DND-41 (cell line): Measurements from ENCODE around the gene EFL1.
"Not testable (repeated sequence)": the region's sequence is repeated elsewhere in the genome, so short reads cannot be mapped to it uniquely, and the experiment has no call there.

ENCODE experiments used
- ATAC-seq: fragments of 200-7000 bp; cut with Tn5 transposase; 3 replicates; pipeline ENCODE4 v1.9.1; 2021; ENCODE audit warnings: low read depth; ENCODE audit not compliant: insufficient read depth
- DNase-seq: peaks from one replicate; pipeline ENCODE4 v3.0.0-alpha.2; 2020
- H2AFZ ChIP-seq: 2 replicates; pipeline ENCODE4 v1.6.0; 2012; ENCODE audit warnings: low read depth, low read length
- H3K27ac ChIP-seq: 2 replicates; pipeline ENCODE4 v1.5.1; 2012; ENCODE audit warnings: low read length, inconsistent platforms
- H3K27me3 ChIP-seq: fragments of 200-600 bp; sonication (generic); 2 replicates; pipeline ENCODE4 v1.6.0; 2012; ENCODE audit warnings: low read length, mild to moderate bottlenecking, inconsistent platforms; ENCODE audit not compliant: insufficient read depth, poor library complexity
- H3K36me3 ChIP-seq: 2 replicates; pipeline ENCODE4 v1.5.1; 2012; ENCODE audit warnings: low read length, inconsistent platforms; ENCODE audit not compliant: insufficient read depth
- H3K4me1 ChIP-seq: 2 replicates; pipeline ENCODE4 v1.5.1; 2012; ENCODE audit warnings: mild to moderate bottlenecking, low read length; ENCODE audit not compliant: insufficient read depth
- H3K4me2 ChIP-seq: 2 replicates; pipeline ENCODE4 v1.6.0; 2012; ENCODE audit warnings: mild to moderate bottlenecking, moderate library complexity, low read length, inconsistent platforms; ENCODE audit not compliant: insufficient read depth
- H3K4me3 ChIP-seq, 2 experiments: fragments of 200-600 bp in 1 of 2; shearing (Covaris generic) in 1 of 2; 2 replicates each; pipeline ENCODE4 v1.5.1; 2012 to 2016; ENCODE audit warnings: inconsistent platforms in 2 of 2, low read length in 2 of 2, mild to moderate bottlenecking in 2 of 2, low read depth in 1 of 2, moderate library complexity in 1 of 2
- H3K79me2 ChIP-seq: 2 replicates; pipeline ENCODE4 v1.6.0; 2012; ENCODE audit warnings: low read length, inconsistent platforms; ENCODE audit not compliant: insufficient read depth
- H3K9ac ChIP-seq: 2 replicates; pipeline ENCODE4 v1.6.0; 2012; ENCODE audit warnings: low read depth, mild to moderate bottlenecking, inconsistent platforms, low read length, moderate library complexity
- H3K9me3 ChIP-seq: 2 replicates; pipeline ENCODE4 v1.5.1; 2012; ENCODE audit warnings: low read length, moderate library complexity, mild to moderate bottlenecking, inconsistent platforms; ENCODE audit not compliant: insufficient read depth, severe bottlenecking
- H4K20me1 ChIP-seq: 2 replicates; pipeline ENCODE4 v1.6.0; 2012; ENCODE audit warnings: low read length; ENCODE audit not compliant: insufficient read depth
- CTCF ChIP-seq: IDR thresholded peaks from 2 replicates; pipeline ENCODE4 v1.5.1; 2012; ENCODE audit warnings: borderline replicate concordance, low read length, moderate library complexity, mild to moderate bottlenecking; ENCODE audit not compliant: poor library complexity, severe bottlenecking; ENCODE audit errors: extremely low read depth
- EZH2 ChIP-seq: IDR thresholded peaks from 3 replicates; pipeline ENCODE4 v1.6.1; 2012; ENCODE audit warnings: borderline replicate concordance, low read depth, mild to moderate bottlenecking, moderate library complexity, low read length, inconsistent platforms; ENCODE audit not compliant: severe bottlenecking

Gene EFL1

GRCh38 chr15:82239685-82240391 is 22.7 kb downstream of the EFL1 start:
- peaks cover 20% of the 10 kb centered on the region for H3K36me3 ChIP-seq
- TF ChIP-seq EZH2 (no peak), CTCF (no peak)
- H3K27me3 ChIP-seq = no peaks in the 10 kb centered on the region
- no peak overlapping the region for H3K27ac ChIP-seq
- H4K20me1 ChIP-seq = no peaks in the 10 kb centered on the region
- H2AFZ ChIP-seq = no peak overlapping the region
- ATAC-seq = no peak
- no peak overlapping the region for H3K9ac ChIP-seq
- DNase-seq = no peak
- no peaks in the 10 kb centered on the region for H3K4me1 ChIP-seq
- H3K4me3 ChIP-seq = no peak overlapping the region
- no peaks in the 10 kb centered on the region for H3K79me2 ChIP-seq
- H3K9me3 ChIP-seq = no peaks in the 10 kb centered on the region
- H3K4me2 ChIP-seq = no peak overlapping the region

DNA sequence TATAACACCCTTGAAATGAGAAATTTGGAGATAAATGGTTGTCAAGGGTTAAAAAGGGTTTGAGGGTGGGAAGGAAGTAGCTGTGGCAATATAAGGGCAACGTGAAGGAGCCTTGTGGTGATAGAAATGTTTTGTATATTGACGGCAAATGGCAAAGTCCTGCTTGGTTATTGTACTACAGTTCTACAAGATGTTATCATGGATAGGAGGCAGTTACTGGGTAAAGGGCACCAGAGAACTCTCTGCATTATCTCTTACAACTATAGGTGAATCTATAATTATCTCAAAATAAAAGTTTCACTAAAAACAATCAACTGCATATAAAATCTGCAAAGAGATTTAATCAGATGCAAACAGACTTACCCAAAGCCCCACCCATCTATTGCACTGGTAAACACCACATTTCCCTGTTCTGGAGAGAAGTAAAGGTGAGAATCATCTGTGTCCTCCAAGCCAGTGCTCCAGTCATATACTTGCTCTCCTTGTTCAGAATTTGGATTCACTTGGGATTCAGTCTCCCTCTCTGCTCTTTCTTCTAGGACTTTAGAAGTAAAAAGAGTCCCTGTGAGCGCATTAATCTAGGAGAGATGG is 24.5 kb downstream of the EFL1 start:
- not testable (repeated sequence) for H3K4me2 ChIP-seq, H3K4me1 ChIP-seq, H3K27ac ChIP-seq, ATAC-seq, H3K4me3 ChIP-seq, H3K27me3 ChIP-seq, H3K9me3 ChIP-seq, H4K20me1 ChIP-seq, DNase-seq, H3K9ac ChIP-seq, H3K79me2 ChIP-seq, H2AFZ ChIP-seq
- peaks cover 20% of the 10 kb centered on the region for H3K36me3 ChIP-seq

- Histone ChIP-seq H3K9me3 (no peaks in the 10 kb centered on the region), H3K4me2 (no peak overlapping the region), H2AFZ (no peak overlapping the region), H4K20me1 (no peaks in the 10 kb centered on the region), H3K36me3 (peaks cover 26% of the 10 kb centered on the region), H3K9ac (no peak overlapping the region), H3K4me1 (no peaks in the 10 kb centered on the region), H3K27ac (no peak overlapping the region), H3K79me2 (no peaks in the 10 kb centered on the region), H3K4me3 (no peak overlapping the region), H3K27me3 (no peaks in the 10 kb centered on the region)
- DNase-seq = no peak
- TF ChIP-seq EZH2 = no peak
- ATAC-seq = no peak
Measured at GRCh38 chr15:82231842-82232241, 30.7 kb downstream of the EFL1 start.

DNA sequence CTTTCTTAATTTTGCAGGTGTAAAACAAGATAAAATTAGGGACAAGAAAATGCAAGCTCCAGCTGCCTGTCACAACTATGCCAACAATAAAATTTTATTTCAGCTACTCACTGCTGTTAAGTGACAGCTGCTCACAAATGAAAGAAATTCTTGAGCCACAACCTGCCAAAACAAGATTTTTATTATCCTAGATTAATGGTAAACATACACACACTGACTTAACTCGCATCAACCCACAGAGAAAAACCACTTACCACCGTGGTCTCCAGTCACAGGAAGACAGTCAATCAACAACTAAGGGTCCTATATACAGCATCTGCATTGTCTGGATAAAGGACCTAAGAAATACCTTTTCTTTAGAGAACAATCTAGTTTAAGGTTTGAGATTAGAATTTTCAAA is 31.3 kb downstream of the EFL1 start:
- H3K27ac ChIP-seq = no peak overlapping the region
- H3K36me3 ChIP-seq = peaks cover 30% of the 10 kb centered on the region
- no peak overlapping the region for H3K9ac ChIP-seq
- H3K9me3 ChIP-seq = no peaks in the 10 kb centered on the region
- no peak for ATAC-seq
- no peaks in the 10 kb centered on the region for H3K27me3 ChIP-seq
- H3K4me2 ChIP-seq = no peak overlapping the region
- no peaks in the 10 kb centered on the region for H4K20me1 ChIP-seq
- no peaks in the 10 kb centered on the region for H3K4me1 ChIP-seq
- DNase-seq = no peak
- H3K79me2 ChIP-seq = no peaks in the 10 kb centered on the region
- no peak overlapping the region for H2AFZ ChIP-seq
- TF ChIP-seq EZH2 (no peak), CTCF (no peak)
- no peak overlapping the region for H3K4me3 ChIP-seq
